ENCODE measurements around the gene HEATR5A.

DNA sequence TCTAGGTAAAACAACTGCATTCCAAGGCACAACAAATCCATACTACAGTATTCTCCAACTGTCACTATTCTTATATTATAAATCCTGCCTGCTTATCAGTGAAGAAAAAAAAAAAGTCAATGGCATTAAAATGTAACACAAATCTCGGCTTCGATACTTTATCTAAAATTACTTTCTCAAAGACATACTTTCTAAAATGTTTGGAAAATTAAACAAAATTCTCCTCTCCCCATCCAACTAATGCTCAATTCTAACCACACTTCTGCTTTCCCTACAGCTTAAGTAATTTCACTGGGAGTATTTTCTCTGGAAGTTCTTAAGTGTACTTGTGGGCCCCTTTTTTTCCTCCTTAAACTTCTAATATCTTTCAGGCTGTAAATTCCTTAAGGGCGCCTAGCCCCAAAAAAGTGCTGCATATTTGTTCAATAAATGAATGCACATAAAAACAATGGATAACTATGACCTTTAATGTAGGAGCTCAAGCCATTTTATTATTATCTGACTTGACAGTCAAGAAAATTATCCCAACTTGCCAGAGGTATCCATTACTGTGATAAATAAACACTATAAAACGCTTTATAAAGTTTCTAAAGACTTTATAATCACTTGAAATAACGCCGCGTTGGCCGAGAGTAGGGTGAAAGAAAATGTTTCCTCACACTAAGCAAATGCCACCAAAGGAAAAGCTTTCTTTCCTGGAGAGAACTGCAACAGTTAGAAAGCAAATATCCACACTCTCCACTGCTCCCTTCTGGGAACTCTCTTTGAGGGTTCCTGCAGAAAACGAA is 977 bp downstream of the HEATR5A start:
- TF ChIP-seq, protein P1, sequence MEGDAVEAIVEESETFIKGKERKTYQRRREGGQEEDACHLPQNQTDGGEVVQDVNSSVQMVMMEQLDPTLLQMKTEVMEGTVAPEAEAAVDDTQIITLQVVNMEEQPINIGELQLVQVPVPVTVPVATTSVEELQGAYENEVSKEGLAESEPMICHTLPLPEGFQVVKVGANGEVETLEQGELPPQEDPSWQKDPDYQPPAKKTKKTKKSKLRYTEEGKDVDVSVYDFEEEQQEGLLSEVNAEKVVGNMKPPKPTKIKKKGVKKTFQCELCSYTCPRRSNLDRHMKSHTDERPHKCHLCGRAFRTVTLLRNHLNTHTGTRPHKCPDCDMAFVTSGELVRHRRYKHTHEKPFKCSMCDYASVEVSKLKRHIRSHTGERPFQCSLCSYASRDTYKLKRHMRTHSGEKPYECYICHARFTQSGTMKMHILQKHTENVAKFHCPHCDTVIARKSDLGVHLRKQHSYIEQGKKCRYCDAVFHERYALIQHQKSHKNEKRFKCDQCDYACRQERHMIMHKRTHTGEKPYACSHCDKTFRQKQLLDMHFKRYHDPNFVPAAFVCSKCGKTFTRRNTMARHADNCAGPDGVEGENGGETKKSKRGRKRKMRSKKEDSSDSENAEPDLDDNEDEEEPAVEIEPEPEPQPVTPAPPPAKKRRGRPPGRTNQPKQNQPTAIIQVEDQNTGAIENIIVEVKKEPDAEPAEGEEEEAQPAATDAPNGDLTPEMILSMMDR (IDR thresholded peaks at IDR 0.05): no peak
- no peak for TF ChIP-seq POLR2A (IDR thresholded peaks at IDR 0.05)

All from right lobe of liver (tissue), 4 donors.